ENCODE measurements around the gene FIP1L1.

GRCh38 chr4:53371843-53372521 is 5.5 kb upstream of the FIP1L1 start:
- TF ChIP-seq CTCF (IDR thresholded peaks at IDR 0.05), result no peak
- no peak for TF ChIP-seq POLR2A (IDR thresholded peaks at IDR 0.05)
